ENCODE results near the gene CDH7. TPM values are rescaled to one million over a fixed set of nuclear protein-coding genes. Genes with fewer than 3 reads are reported as not detected.

CDH7 gene
- total RNA-seq = not detected
- long read RNA-seq, donor 1 = 0 reads
- long read RNA-seq, donor 2 = 0 reads

- no peak for DNase-seq (ENCODE audit: low spot score)
- intact Hi-C loops (cut with DNase I) = no loop called here
Observed at GRCh38 chr18:65750389-65751154, at the start of gene CDH7. Gene CDH7, plus strand, starts transcription at chr18:65751012. Its CDS starts 11,831 bp downstream, at chr18:65762843.

DNA sequence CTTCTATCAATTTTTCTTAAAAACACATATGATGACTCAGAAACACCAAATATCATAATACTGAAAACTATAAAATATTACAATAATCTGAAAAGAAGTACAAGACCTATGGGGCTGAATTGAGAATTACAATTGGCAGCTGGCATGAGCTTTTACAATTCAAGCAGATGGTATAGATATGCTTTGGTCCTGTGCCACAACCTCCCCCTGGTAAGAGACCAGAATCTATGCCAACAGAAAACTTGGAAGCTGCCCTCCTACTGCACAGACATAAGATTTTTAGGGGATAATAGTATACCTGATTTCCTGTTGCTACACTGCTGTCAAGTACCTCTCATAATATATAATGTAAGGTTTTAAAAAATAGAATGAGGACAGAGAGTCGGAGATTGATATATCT is 46.8 kb upstream of the CDH7 start:
- intact Hi-C loops (cut with DNase I) = no loop called here
- no peak for DNase-seq (ENCODE audit: low spot score)

DNA sequence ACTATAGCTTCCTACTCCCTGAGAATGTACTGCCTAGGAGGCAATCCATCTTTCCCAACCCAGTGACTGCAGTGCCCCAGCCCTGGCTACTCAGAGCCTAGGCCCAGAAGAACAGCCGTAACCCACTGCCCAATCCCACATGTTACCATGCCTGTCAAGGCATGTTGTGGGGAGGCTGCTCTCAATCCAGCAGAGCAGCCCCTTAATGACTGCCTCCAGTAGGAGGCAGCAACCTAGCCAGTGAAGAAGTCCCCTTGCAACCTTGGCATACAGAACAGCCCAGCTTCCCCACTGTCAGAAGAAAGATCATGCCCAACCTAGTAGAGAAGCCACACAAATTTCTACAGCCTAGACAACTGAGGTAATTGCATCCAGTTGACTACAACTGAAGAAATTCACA is 44.2 kb upstream of the CDH7 start:
- intact Hi-C loops (cut with DNase I) = no loop called here
- peak; percentile 23 for DNase-seq (ENCODE audit: low spot score)

GRCh38 chr18:65711493-65711892 is 39.3 kb upstream of the CDH7 start:
- intact Hi-C loops (cut with DNase I) = no loop called here
- no peak for DNase-seq (ENCODE audit: low spot score)

DNA sequence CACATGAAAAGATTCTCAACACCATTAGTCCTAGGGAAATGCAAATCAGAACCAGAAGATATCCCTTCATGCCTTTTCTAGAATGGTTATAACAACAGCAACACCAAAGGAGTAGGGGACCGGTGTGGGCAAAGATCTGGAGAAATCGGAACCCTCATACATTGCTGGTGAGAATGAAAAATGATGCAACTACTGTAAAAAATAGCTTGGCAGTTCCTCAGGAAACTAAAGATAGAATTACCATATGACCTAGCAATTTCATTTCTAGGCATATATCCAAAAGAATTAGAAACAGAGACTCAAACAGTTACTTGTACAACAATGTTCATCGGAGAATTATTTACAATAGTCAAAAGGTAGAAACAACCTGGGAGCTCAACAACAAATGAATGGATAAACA is 29.2 kb upstream of the CDH7 start:
- intact Hi-C loops (cut with DNase I) = no loop called here
- no peak for DNase-seq (ENCODE audit: low spot score)

DNA sequence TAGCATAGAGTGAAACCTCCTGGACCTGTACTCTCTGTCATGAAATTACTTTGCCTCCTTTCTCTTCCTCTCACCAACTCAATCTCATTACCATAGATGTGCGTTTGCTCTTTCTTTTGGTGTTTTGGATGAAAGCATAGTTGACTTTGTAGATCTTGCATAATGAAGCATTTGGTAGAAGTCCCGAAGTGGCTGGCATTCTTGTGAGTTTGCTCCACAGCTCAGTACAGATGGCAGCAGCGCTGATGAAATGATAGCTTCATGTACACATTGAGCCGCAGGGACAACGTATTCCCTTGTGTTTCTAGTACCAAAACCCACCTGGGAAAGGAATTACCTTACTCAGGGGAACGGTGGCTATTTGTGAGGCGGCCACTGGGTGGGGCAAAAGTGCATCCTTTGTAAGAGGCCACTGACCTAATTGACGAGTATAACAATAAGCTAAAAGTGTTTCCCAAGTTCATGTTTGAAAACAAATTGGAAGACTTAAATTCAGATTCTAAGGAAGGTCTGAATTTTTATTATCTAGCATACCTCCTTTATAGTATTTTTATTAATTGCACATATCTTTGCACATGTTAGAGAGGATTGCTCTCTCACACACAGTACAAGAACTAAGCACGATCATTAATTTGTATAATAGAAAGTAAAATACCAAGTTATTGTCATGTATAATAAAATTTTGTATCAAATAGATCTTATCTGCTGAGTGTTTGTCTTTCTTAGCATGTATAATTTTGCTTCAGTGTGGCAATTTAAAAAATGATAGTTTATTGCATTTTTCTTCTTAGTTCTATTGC is 25.4 kb upstream of the CDH7 start:
- peak; percentile 58 for DNase-seq (ENCODE audit: low spot score)
- intact Hi-C loops (cut with DNase I) = no loop called here

GRCh38 chr18:65735155-65735554 is 15.7 kb upstream of the CDH7 start:
- intact Hi-C loops (cut with DNase I) = no loop called here
- DNase-seq (ENCODE audit: low spot score) = no peak

DNA sequence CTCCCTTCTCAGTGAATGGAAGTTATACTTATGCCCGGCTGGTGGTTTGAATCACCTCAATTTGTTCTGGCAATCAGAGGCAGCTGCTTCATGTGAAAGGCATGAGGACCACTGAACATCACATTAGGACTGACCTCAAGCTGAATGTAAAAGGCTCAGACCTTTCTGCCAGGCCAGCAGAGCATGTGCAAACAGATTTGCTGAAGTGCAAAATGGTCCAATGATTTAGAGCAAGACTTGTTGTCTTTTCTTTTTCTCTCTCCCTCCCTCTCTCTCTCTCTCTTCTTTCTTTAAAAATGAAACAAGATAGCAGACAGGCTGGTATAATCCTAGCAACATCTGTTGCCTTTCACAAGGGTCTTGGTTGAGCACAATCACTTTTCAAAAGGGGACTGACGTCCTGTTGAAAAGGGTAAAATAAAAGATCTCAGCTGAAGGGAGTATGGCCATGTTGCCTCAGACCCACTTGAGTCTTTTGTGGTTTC is 13.3 kb upstream of the CDH7 start:
- DNase-seq (ENCODE audit: low spot score) = no peak
- intact Hi-C loops (cut with DNase I) = no loop called here

- DNase-seq (ENCODE audit: low spot score) = no peak
- intact Hi-C loops (cut with DNase I) = no loop called here
Observed at GRCh38 chr18:65746936-65747335, 3.9 kb upstream of the CDH7 start.

DNA sequence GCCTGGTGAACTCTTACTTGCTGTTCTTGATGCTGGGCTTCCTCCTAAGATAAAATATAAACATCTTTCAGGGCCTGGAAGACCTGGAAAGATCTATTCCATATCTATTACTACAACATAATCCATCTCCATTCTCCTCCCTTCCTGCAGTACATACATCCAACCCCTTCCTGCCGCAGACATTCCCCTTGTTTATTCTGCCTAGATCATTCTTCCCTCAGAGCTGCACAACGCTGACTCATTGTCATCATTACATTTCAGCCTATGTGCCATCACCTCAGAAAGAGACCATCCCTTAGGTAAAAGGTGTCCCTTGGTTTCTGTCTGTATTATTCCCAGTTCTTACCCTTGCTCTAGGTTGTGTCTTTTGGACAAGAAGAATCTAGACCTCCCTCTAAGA is 2.5 kb upstream of the CDH7 start:
- DNase-seq (ENCODE audit: low spot score) = no peak
- intact Hi-C loops (cut with DNase I) = no loop called here

- intact Hi-C loops (cut with DNase I) = no loop called here
- no peak for DNase-seq (ENCODE audit: low spot score)
Observed at GRCh38 chr18:65749841-65750240, 971 bp upstream of the CDH7 start.

DNA sequence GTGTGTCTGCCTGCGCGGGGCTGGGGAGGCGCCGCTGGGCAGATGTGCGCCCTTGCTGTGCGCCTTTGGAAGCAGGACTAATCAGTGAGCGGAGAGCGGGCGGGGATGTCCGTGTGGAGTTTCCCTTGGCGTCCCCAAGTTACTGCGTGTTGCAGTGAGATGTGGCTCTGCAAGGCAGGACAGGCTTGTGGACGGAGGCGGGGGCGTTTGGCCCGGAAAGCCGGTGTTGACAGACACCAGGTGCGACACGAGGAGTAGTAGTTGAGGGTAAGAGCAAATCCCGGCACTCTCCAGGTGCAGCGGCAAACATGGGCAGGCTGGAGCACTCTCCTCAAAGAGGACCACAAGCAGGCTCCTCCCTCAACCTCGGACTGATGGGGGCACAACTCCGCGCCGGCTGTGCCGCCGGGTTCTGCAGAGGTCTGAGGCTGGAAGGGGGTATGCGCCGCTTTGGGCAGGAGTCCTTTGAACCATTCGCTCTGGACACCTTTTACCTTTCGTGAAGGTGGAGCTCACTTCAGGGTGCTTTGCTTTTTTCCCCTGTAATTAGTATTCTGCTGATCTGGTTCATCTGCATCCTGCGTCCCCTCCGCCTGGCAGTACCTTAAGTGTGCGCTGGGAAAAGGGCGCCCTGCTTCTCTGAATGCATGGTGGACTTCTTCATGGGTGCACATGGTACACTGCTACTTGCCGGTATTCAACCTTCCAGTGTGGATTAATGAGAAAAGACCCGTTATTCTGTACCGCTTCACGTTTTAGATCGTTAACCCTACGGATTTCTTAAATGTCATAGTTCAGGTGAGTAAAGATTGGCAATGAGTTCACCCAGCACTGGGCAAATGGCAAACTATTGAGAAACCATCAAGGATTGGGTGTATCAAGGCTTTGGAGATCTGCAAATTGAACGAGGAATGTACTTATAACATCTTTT is 608 bp downstream of the CDH7 start:
- DNase-seq (ENCODE audit: low spot score) = no peak
- intact Hi-C loops (cut with DNase I) = no loop called here

- intact Hi-C loops (cut with DNase I) = no loop called here
- DNase-seq (ENCODE audit: low spot score) = no peak
Observed at GRCh38 chr18:65752625-65753325, 2.0 kb downstream of the CDH7 start.

DNA sequence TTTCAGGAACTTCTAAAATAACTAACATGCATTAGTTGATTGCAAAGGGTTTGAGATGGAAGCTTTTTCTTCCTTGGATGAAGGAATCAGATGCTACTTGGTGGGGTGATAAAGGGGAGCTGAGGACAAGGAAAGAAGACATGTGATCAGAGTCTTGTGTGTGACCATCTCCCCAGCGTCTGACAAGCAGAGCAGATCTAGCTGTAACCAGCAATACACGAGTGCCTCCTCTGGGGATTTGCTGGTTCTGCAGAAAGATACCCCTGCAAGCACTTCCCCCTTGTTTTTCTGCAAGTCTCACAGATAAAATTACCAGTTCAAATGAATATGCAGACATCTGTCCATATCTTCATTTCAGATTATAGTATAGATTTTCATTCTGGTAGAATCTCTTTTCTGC is 2.7 kb downstream of the CDH7 start:
- intact Hi-C loops (cut with DNase I) = no loop called here

GRCh38 chr18:65754121-65754520 is 3.3 kb downstream of the CDH7 start:
- no peak for DNase-seq (ENCODE audit: low spot score)
- intact Hi-C loops (cut with DNase I) = no loop called here

More for the DNA sequence above, 2.7 kb downstream of the CDH7 start:
- DNase-seq (ENCODE audit: low spot score) = no peak

- DNase-seq (ENCODE audit: low spot score) = no peak
- intact Hi-C loops (cut with DNase I) = no loop called here
Observed at GRCh38 chr18:65755616-65756015, 4.8 kb downstream of the CDH7 start.

DNA sequence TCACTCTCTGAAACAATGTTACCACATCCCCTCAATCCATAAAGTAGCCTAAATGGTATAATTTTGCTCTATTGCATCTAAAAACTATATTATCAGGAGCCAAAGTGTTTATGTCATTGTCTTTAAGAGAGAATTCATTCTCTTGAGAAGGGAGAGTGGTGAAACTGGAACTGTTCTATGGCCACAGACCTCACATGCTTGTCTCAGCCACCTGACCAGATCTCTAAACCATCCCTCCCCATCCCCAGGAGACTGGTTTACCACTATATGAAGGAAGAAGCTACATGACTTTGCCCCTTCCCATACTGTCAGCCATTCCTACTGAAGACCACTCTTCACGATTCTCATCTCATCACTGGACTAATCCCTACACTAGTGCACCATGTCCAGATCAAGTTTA is 9.6 kb downstream of the CDH7 start:
- intact Hi-C loops (cut with DNase I) = no loop called here

DNA sequence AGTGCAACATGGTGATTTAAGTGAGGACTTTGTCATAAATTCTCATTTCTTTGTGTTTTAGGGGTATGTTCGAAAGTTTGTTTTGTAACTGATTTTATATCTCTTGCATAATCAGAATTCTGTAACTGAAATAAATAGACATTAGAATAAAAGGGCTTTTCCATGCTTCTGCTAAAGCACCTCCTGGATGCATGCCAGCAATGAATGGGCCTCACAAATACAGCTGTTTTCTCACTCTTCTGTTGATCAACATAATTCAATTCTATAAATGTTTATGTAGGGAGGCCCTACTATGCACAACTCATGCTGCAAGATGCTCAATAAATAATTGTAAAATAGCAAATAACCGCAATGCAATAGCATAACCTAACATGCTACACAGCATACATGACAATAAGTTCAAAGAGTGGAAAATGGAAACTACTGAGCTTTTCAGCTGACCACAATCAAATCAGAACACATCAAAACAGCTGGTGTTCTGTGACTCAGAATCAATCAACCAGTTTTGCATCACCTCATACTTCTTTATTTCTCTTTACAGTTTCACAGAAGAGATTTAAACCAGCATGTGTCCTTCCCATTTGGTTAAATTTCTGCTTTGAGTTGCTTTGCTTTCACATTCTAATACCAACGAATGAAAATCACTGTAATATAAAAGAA is 11.0 kb downstream of the CDH7 start:
- DNase-seq (ENCODE audit: low spot score) = no peak
- intact Hi-C loops (cut with DNase I) = no loop called here

More for the DNA sequence above, 9.6 kb downstream of the CDH7 start:
- no peak for DNase-seq (ENCODE audit: low spot score)
